Stimulated activated CD4-positive, alpha-beta T cell treated with anti-CD3 and anti-CD28 coated beads, Interleukin-12 subunit alpha, Interleukin-12 subunit beta, amount 100 ng/mL, for 4 hours (primary cell): Measurements from ENCODE around the gene RBM20.
"Not testable (repeated sequence)": the region's sequence is repeated elsewhere in the genome, so short reads cannot be mapped to it uniquely, and the experiment has no call there.

Experiments used
- DNase-seq: peaks from one replicate; pipeline ENCODE4 v3.0.0-alpha.2; 2020

RBM20 gene

DNA sequence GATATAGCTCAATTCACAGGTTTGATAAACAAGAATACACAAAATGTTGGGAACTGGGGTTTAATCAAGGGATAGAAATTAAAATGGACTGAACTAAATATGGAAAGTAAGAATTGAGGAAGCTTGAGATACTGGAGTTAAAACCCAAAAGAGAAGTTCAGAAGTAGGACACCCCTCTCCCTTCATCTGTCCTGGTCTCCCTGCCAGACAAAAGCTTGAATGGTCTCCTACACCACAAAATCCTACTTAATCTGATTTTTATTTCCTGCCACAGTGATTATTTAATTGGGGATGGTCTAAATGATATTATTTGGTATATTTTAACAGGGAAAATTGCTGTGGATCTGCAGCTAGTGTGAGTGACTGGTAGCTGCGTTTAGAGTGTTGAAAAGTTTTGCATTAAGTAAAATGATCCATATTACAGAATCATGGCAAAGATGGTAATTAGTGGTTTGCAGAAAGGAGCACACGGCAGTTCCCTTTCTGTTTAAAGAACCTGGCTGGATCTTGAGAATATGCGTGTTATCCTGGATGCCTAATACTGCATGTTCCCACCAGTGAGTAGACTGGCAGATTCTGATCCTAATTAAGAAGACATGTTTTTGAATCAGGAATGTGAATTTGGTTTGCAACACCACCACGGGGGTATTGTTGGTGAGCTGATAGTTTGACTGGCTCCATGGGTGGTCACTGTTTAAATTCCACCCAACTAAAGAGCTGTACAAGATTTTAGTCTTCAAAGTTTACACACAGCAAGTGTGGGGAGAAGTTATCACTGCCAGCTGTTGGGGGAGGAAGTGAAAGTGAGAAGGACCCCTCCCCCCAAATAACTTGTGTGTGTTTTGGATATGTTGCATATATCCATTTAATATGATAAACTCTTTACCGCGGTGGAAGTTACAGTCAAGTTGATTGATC is 5.5 kb downstream of the RBM20 start:
- no peak for DNase-seq

DNA sequence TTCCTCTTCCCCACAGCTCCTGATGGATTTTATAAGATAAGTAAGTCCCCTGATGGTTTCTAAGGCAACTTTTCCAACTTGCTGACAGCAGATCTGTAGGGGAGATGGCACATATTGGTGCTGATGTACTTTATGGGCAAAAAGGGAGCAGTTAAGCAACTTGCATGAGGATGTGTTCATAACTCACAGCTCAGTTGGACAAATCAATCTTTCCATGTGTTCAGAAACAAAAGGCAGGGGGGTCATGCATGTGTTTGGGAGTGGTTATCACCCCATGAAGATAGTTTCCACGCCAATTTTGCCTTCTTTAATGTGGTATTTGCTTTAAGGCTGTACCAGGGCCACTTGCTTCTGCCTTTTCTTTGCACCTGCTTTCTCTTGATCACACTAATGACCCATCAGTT is 6.1 kb downstream of the RBM20 start:
- no peak for DNase-seq

DNA sequence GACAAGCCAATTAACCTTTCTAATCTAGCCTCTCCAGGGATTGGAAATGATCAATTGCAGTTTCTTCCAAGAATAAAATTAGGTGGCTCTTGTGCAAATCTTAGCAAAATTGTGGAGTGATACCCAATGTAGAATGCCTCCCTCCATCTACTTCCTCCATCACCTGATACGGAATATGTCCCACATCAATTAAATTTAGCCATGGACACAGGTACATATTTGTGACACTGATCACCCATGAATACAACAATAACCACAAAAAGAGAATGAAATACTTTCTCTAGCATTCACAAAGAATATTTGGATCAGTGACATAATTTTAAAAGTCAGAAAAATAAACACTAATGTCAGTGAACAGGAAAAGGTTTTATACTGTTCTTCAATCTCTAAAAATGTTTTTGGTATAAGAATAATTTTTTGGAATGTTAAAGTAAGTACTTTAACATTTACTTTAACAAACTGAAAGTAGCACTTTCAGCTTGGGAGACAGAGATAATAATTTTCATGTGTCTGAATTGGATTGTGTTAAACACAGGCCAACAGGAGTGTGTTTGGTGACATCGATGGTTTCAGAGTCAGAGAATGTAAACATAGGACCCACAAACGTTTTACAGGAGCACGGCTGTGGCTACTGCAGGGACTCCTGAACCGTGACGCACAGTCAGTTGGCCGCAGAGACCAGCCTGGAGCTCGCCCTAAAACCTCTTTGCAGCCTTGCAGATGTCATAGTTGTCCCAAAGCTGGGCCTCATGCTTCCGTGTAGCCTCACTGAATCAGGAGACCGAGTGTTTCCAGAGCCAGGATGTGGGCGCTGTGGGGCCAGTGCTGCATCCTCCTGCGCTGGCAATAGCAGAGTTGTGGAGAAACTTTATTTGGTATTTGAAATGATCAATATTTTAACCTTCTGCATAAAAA is 7.2 kb downstream of the RBM20 start:
- DNase-seq, result no peak

DNA sequence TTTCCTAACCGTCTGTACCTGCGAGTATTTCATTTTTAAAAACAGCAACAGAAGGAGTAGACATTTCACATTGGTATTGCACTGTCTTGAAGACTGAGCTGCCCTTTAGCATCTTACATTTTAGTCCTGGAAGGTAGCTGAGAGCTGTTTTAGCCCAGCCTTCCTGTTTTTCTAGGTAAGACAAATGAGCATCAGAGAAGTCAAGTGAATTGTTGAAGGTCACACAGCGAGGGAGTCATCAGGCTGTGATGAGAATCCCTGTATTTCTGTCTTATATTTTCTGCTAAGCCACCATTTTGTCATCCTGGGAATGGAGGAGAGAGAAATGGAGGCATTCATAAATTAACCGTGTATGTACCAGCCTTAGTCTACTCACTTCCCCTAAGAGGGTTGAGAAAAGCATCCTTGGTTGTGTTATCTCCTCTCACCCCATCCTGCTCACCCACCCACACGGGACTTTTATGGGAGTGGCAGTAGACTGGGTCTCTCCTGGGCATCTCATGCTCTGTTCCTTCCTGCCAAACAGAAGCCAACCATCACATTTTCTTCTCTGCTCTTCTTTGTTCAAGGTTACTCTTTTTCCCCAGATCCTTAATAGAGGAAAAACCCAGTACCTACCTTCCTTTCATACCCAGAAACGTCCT is 8.5 kb downstream of the RBM20 start:
- DNase-seq, result no peak

DNA sequence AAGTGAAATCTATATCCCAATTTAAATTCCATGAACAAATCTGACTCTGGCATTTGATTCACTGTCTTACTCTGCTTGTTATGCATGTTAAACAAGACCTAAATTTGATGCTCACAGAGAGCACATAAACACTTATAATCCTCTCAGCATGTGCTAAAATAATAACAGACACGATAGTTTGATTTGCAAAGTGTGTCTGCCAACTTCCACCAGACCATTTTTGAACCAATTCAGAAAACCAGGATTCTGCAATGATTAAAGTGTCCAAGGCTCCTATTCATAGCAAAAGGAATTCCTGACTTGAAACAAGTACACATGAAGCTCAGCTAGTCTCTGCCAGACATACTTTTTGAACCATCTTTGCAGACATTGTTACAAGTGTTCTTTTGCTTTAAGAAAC is 11.2 kb downstream of the RBM20 start:
- no peak for DNase-seq

DNA sequence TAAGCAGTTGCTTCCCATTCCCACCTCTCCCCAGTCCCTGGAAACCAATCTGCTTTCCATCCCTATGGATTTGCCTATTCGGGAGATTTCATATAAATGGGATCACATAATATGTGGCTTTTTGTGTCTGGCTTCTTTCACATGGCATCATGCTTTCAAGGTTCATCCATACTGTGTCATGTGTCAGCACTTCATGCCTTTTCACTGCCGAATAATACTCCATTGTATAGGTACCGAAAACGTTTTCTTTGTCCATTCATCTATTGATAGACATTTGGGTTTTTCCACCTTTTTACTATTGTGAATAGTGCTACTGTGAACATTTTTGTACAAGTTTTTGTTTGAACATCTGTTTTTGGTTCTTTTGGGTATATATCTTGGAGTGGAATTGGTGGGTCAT is 12.5 kb downstream of the RBM20 start:
- no peak for DNase-seq

DNA sequence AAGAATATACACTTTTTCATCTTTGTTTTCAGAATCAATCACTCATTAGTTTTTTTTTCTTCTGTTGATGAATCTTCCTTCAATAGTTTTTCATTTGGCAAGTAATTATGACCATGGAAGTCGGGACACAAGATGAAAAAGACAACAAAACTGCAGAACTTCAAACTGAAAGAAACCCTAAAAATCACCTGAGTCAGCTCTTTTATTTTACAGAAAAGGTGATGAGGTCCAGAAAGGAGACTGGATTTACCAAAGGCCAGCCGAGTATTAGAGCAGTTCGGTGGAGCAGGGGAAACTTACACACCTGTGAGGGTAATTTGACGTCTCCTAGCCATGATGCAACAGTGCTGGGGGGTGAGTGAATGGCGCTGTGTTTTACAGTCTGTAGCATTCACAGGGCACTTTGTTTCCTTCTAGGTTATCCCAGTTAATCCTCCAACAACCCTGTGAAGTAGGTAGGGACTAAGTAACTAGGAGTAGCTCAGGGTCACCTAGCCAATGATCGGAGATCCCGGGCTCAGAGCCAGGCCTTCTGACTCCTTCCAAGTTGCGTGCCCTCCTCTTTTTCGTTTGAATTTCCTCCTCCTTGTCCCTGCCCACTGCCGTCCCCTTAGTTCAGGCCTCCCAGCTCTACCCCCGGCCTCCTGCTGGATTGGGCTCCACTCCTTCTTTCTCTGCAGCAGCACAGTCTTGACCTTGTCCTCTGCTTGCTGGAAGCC is 14.0 kb downstream of the RBM20 start:
- DNase-seq, result no peak

DNA sequence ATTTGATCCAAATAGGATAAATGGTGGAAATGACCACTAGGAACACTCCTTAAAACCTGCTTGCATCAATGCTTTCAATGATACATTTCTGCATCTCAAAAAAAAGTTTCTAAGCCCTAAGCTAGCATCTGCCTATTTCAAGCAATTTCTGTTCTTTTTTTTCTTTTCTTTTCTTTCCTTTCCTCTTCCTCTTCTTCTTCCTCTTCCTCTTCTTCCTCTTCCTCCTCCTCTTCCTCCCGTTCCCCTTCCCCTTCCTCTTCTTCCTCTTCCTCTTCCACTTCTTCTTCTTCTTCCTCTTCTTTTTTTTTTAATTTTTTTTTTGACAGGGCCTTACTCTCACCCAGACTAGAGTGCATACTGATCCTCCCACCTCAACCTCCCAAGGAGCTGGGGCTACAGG is 15.4 kb downstream of the RBM20 start:
- no peak for DNase-seq

DNA sequence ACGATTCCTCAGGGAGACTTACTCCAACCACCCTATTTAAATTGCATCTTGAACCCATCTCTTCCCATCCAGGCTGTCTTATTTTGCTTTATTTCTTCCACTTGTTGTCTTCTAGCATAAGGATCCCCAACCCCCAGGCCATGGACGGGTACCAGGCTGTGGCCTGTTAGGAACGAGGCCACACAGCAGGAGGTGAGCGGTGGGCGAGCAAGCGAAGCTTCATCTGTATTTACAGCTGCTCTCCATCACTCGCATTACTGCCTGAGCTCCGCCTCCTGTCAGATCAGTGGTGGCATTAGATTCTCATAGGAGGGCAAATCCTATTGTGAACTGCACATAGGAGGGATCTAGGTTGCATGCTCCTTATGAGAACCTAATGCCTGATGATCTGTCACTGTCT is 16.2 kb downstream of the RBM20 start:
- DNase-seq, result not testable (repeated sequence)

DNA sequence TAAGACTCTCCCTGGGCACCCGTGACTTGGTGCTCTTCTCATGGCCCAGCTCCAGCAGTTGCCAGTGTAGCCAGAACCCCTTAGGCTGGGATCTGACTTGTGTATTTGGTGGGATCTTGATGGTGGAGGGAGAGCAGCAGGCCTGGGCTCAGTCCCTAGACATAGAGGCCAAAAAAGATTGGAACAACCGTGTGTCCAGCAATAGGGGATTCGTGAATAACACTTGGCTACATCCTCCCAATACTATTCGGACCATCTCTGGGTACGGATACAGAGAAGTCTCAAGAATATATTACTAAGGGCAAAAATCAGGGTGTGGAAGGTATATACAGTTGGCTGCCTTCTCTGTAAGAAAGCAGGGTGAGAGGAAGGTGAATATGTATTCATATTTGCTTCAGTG is 17.2 kb downstream of the RBM20 start:
- DNase-seq, result no peak

DNA sequence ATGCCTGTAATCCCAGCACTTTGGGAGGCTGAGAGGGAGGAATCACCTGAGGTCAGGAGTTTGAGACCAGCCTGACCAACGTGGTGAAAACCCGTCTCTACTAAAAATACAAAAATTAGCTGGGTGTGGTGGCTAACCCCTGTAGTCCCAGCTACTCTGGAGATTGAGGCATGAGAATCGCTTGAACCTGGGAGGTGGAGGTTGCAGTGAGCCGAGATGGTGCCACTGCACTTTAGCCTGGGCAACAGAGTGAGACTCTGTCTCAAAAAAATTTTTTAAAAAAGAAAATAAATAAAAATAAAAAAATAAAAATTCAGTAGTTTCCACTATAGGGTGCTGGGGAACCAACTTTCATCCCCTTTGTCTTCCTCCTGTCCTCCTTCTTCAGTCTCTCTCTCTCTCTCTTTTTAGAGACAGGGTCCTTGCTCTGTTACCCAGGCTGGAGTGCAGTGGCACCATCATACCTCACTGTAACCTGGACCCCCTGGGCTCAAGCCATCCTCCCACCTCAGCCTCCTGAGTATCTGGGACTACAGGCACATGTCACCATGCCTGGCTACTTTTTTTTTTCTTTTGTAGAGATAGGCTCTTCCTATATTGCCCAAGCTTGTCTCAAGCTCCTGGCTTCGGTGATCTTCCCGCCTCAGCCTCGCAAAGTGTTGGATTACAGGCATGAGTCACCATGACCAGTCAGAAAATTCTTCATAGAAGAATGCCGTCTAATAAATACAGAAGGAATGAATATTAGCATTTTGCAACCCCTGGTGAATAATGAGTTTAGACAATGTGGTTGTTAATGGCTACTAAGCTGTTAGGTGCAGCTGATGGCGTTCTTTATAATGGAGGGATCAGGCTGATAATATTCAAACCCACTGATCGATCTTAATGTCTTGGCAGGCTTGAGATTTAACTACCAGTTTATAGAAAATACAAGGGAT is 20.6 kb downstream of the RBM20 start:
- no peak for DNase-seq

DNA sequence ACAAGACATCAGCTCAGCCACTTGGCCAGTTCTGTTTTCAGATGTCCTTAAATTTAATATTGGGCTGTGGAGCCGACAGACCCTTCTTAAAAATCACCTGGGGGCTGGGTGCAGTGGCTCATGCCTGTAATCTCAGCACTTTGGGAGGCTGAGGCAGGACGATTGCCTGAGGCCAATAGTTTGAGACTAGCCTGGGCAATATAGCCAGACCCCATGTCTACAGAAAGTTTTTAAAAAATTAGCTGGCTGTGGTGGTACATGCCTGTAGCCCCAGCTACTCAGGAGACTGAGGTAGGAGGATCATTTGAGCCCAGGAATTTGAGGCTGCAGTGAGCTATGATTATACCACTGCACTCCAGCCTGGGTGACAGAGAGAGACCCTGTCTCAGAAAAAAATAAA is 22.1 kb downstream of the RBM20 start:
- DNase-seq, result not testable (repeated sequence)

DNA sequence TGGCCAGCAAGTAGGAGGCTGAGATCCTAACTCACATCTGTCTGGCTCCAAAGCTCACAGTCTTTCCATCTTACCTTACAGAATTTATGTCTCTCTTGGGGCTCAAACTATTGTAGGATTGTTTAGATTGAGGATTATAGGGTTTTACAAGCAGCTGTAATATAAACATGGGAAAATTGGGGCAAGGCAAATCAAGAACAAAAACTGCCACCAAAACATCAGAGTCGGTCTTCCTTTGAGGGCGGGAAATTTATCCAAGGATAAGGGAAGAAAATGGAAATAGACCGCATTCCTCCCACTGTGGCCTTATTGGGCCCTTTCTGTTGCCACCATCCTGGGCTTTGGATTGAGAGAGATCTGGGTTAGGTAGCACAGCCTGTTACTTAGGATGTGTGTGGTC is 22.5 kb downstream of the RBM20 start:
- DNase-seq, result no peak

DNA sequence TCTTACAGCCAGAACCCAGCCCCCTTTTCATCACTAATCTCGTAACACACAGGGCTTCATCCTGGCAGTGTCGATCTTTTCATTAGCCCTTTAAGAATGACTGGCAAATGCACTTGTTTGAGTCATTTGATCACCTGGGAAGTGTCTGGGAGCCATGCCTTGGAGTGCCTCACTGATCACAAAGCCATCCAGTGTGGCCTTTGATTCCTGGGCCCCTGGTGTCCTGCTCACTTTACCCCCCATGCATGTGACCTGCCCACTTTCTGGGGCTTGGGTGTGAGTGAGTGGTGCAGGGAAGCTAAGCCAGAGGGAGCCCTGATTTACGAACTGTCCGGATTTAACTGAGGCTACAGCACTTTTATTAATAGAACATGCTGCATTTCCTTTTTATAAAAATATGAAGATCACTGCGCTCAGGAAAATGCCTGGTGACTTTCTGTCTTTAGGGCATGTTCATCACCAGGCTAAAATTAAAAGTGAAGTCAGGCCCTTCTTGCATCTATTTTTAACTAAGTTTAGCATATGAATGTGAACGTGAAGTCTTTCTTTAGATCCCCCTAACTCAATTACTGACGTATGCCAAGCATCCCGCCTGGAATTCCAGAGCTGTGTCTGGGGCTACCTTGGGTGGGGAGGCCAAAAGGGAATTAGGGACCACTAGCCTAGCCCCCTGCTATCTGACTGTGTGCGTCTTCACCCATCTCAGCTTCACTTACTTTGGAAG is 23.6 kb downstream of the RBM20 start:
- DNase-seq, result no peak

DNA sequence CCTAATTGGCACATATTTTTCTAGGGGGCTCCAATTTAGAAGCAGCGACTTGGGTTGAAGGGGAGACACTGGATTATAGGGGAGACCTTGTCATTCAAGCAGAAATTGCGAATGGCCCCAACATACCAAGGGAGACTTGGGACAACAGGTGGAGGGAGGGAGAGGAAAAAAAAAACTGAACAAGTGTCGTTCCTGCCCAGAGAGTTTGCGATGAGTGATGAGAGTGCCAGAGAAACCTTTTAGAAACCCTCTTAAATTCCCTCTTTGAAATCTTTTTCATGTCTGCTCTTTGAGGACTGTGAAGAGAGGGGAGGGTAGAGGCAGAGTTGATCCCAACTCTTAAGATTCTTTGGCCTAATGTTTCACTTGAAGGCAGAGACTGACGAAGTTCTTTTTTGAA is 24.3 kb downstream of the RBM20 start:
- DNase-seq, result no peak

DNA sequence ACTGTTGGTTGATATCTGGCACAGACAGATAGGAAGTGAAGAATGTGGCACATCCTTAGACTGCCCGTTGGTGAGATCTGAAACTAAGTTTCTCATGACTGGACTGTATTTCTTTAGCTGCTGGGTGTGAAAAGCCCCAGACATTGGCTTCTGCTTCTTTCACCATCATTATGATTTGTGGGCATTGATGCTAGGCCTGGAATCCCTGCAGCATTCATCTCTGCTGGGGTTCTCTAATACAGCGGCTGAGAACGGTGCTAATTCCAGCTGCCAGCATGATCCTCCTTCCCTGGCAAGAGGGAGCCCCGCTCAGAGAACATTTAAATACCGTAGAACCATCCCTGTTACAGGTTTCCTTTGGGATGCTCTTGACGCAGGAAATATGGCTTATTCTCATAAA is 26.2 kb downstream of the RBM20 start:
- no peak for DNase-seq

DNA sequence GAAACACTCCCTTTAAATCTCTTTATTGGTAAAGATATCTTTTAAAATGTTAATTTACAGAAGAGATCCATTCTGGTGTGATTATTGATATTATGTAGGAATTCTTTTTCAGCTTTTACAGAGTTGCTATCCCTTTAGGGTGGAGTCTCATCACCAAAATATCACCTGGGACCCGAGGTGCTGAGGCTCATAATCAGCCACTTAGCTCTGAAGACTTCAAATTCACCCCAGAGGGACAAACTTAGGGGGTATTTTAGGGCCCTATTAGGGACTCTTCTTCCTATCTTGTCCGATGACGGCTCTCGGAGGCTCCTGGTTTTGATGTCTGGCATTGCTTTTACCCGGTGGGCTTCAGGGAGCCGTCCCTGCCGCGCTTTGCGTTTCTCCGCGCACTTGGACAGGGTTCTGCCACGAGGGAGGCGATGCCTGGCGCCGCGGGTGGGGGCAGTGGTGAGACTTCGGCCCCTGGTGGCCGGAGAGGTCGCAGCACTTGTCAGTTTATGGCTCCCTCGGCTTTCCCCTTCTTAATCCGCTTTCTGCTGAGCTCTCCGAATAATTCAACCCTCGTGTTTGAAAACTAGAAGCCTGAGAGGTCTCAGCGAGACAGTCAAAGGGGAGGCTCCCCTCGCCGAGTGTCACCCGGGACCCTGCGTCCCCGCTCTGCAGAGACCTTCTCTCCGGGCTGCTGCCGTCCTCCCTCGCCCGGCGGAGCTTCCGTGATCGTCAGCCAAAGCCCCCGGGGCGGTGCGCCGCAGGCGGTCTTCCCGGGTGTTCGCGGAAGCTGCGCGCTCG is 27.8 kb downstream of the RBM20 start:
- peak; percentile 70 for DNase-seq

DNA sequence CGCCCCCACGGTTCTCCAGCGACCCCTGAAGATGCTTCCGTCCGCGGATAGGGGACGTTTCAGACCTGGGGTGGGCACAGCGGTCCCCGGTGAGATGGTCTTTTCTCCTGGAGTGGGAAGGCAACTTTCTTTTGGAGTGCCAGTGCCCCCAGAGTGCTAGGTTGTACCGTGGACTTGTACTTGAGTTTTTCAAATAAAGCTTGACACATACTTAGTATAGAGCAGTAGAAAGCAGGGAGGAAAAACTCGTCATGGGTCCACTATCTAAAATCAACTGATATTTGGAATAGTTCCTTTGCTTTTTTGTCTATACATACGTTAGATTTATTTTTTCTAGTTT is 28.4 kb downstream of the RBM20 start:
- no peak for DNase-seq

DNA sequence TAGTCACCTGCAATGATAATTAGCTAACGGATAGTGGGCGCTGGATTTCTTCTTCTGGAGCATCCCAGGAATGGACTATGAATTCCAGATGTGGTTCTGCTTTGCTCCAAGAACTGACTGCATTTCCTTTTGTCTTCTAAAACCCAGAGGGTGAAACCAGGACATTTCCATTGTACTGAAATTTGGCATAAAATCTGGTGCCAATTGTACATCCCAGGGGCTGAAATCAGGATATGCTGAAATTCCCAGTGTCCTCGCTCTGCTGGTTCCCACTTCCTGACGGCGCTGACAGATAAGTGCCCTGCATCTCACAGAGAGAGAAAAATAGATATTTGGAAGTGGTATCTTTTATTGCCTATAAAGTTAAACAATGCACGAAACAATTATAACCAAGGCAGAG is 31.9 kb downstream of the RBM20 start:
- DNase-seq, result no peak
